ENCODE data around the gene C4orf50. TPM values are rescaled to one million over a fixed set of nuclear protein-coding genes. Genes with fewer than 3 reads are reported as not detected.

Gene C4orf50
- total and polyA plus RNA-seq, 2 experiments from 2014 or later: not detected

- no peaks in the 10 kb centered on the region for H3F3A ChIP-seq (ENCODE audit: insufficient read depth)
- TF ChIP-seq EZH2 (IDR thresholded peaks at IDR 0.05; ENCODE audit: insufficient read depth, poor library complexity, severe bottlenecking) (no peak), EZH2phosphoT487 (IDR thresholded peaks at IDR 0.05; ENCODE audit: insufficient read depth, low read depth) (no peak)
- DNase-seq: no peak
- no peak overlapping the region for H3K9ac ChIP-seq
- no peak overlapping the region for H2AFZ ChIP-seq
- H3K36me3 ChIP-seq (ENCODE audit: low read depth): no peaks in the 10 kb centered on the region
- no peaks in the 10 kb centered on the region for H3K4me1 ChIP-seq (ENCODE audit: insufficient read depth)
- H4K20me1 ChIP-seq (ENCODE audit: insufficient read depth): no peaks in the 10 kb centered on the region
- no peak overlapping the region for H3K4me3 ChIP-seq
- H3K27me3 ChIP-seq (replicated peaks; ENCODE audit: insufficient read depth): peaks cover 67% of the 10 kb centered on the region
- H3K4me2 ChIP-seq (ENCODE audit: unreplicated experiment): no peak overlapping the region
- H3K27ac ChIP-seq: no peak overlapping the region
- in situ Hi-C loops (cut with MboI): no loop called here
- no peaks in the 10 kb centered on the region for H3K79me2 ChIP-seq (ENCODE audit: insufficient read depth)
- WGBS, 2 experiments (ENCODE audit: low coverage in 1 of 2, low lambda C conversion rate in 2 of 2, missing lambda C conversion rate in 2 of 2): 44 to 46% methylated on average over 13 of the region's 13 CpGs
- no peaks in the 10 kb centered on the region for H3K9me3 ChIP-seq (ENCODE audit: low read depth)
- no peaks in the 10 kb centered on the region for H3K9me2 ChIP-seq (ENCODE audit: insufficient read depth)
These were observed 120.6 kb downstream of the C4orf50 start for GRCh38 chr4:5897674-5898073.

- in situ Hi-C loops (cut with MboI): no loop called here
- no peak overlapping the region for H3K4me2 ChIP-seq (ENCODE audit: unreplicated experiment)
- H3K36me3 ChIP-seq (ENCODE audit: low read depth): no peaks in the 10 kb centered on the region
- no peak overlapping the region for H3K4me3 ChIP-seq
- no peaks in the 10 kb centered on the region for H3K9me3 ChIP-seq (ENCODE audit: low read depth)
- no peak overlapping the region for H3K9ac ChIP-seq
- H3K79me2 ChIP-seq (ENCODE audit: insufficient read depth): no peaks in the 10 kb centered on the region
- H3K4me1 ChIP-seq (ENCODE audit: insufficient read depth): no peaks in the 10 kb centered on the region
- H2AFZ ChIP-seq: no peak overlapping the region
- H4K20me1 ChIP-seq (ENCODE audit: insufficient read depth): no peaks in the 10 kb centered on the region
- 22 to 33% methylated on average over 4 of the region's 4 CpGs for WGBS, 2 experiments (ENCODE audit: low coverage in 1 of 2, low lambda C conversion rate in 2 of 2, missing lambda C conversion rate in 2 of 2)
- peaks cover 75% of the 10 kb centered on the region for H3K27me3 ChIP-seq (replicated peaks; ENCODE audit: insufficient read depth)
- no peak overlapping the region for H3K27ac ChIP-seq
- no peaks in the 10 kb centered on the region for H3F3A ChIP-seq (ENCODE audit: insufficient read depth)
- TF ChIP-seq EZH2phosphoT487 (IDR thresholded peaks at IDR 0.05; ENCODE audit: insufficient read depth, low read depth): no peak
- TF ChIP-seq EZH2 (IDR thresholded peaks at IDR 0.05; ENCODE audit: insufficient read depth, poor library complexity, severe bottlenecking): no peak
- H3K9me2 ChIP-seq (ENCODE audit: insufficient read depth): no peaks in the 10 kb centered on the region
- DNase-seq: no peak
These were observed 122.9 kb downstream of the C4orf50 start for GRCh38 chr4:5895287-5895686.

DNA sequence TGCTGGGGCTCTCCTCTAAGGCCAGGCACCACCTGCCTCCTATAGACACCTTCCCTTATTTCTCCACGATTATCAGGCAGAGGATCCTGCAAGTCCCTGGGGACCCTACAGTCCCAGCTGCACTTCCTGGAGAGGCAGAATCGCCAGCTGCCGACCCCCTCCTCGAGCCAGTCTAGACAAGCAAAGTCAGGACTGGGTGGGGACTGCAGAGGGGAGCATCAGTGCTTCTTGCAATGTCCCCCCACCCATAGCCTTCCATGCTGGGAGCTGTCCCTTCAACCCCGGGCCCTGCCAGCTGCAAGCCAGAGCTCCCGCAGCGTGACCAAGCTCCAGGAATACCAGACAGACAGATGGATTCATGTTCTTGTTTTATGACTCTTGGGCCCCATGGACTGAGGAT, 124.0 kb downstream of the C4orf50 start:
- no peak overlapping the region for H3K4me2 ChIP-seq (ENCODE audit: unreplicated experiment)
- 14 to 16% methylated on average over 7 of the region's 7 CpGs for WGBS, 2 experiments (ENCODE audit: low coverage in 1 of 2, low lambda C conversion rate in 2 of 2, missing lambda C conversion rate in 2 of 2)
- no peak for DNase-seq

GRCh38 chr4:5893591-5893990, 124.6 kb downstream of the C4orf50 start:
- no peak overlapping the region for H3K9ac ChIP-seq
- DNase-seq: no peak

More for the DNA sequence above, 124.0 kb downstream of the C4orf50 start:
- Histone ChIP-seq H3K36me3 (ENCODE audit: low read depth) (no peaks in the 10 kb centered on the region), H4K20me1 (ENCODE audit: insufficient read depth) (no peaks in the 10 kb centered on the region), H3K9ac (no peak overlapping the region), H2AFZ (no peak overlapping the region), H3K9me3 (ENCODE audit: low read depth) (no peaks in the 10 kb centered on the region), H3K4me1 (ENCODE audit: insufficient read depth) (no peaks in the 10 kb centered on the region), H3K27ac (no peak overlapping the region), H3K4me3 (no peak overlapping the region), H3K79me2 (ENCODE audit: insufficient read depth) (no peaks in the 10 kb centered on the region), H3K27me3 (replicated peaks; ENCODE audit: insufficient read depth) (peaks cover 75% of the 10 kb centered on the region), H3K9me2 (ENCODE audit: insufficient read depth) (no peaks in the 10 kb centered on the region), H3F3A (ENCODE audit: insufficient read depth) (no peaks in the 10 kb centered on the region)
- no peak for TF ChIP-seq EZH2phosphoT487 (IDR thresholded peaks at IDR 0.05; ENCODE audit: insufficient read depth, low read depth)
- TF ChIP-seq EZH2 (IDR thresholded peaks at IDR 0.05; ENCODE audit: insufficient read depth, poor library complexity, severe bottlenecking): no peak
- in situ Hi-C loops (cut with MboI): no loop called here

More at GRCh38 chr4:5893591-5893990, 124.6 kb downstream of the C4orf50 start:
- in situ Hi-C loops (cut with MboI): no loop called here
- no peaks in the 10 kb centered on the region for H4K20me1 ChIP-seq (ENCODE audit: insufficient read depth)
- no peak overlapping the region for H2AFZ ChIP-seq
- TF ChIP-seq EZH2phosphoT487 (IDR thresholded peaks at IDR 0.05; ENCODE audit: insufficient read depth, low read depth) (no peak), EZH2 (IDR thresholded peaks at IDR 0.05; ENCODE audit: insufficient read depth, poor library complexity, severe bottlenecking) (peak; percentile 16)
- no peak overlapping the region for H3K4me3 ChIP-seq
- H3F3A ChIP-seq (ENCODE audit: insufficient read depth): no peaks in the 10 kb centered on the region
- H3K36me3 ChIP-seq (ENCODE audit: low read depth): no peaks in the 10 kb centered on the region
- no peaks in the 10 kb centered on the region for H3K4me1 ChIP-seq (ENCODE audit: insufficient read depth)
- no peaks in the 10 kb centered on the region for H3K9me2 ChIP-seq (ENCODE audit: insufficient read depth)
- peaks cover 77% of the 10 kb centered on the region for H3K27me3 ChIP-seq (replicated peaks; ENCODE audit: insufficient read depth)
- no peak overlapping the region for H3K4me2 ChIP-seq (ENCODE audit: unreplicated experiment)
- no peak overlapping the region for H3K27ac ChIP-seq
- WGBS, 2 experiments (ENCODE audit: low coverage in 1 of 2, low lambda C conversion rate in 2 of 2, missing lambda C conversion rate in 2 of 2): 58 to 65% methylated on average over 8 of the region's 8 CpGs
- H3K9me3 ChIP-seq (ENCODE audit: low read depth): no peaks in the 10 kb centered on the region
- H3K79me2 ChIP-seq (ENCODE audit: insufficient read depth): no peaks in the 10 kb centered on the region

Data from GM23248 (cell line).